Measurements from ENCODE around the gene UBE2M.

DNA sequence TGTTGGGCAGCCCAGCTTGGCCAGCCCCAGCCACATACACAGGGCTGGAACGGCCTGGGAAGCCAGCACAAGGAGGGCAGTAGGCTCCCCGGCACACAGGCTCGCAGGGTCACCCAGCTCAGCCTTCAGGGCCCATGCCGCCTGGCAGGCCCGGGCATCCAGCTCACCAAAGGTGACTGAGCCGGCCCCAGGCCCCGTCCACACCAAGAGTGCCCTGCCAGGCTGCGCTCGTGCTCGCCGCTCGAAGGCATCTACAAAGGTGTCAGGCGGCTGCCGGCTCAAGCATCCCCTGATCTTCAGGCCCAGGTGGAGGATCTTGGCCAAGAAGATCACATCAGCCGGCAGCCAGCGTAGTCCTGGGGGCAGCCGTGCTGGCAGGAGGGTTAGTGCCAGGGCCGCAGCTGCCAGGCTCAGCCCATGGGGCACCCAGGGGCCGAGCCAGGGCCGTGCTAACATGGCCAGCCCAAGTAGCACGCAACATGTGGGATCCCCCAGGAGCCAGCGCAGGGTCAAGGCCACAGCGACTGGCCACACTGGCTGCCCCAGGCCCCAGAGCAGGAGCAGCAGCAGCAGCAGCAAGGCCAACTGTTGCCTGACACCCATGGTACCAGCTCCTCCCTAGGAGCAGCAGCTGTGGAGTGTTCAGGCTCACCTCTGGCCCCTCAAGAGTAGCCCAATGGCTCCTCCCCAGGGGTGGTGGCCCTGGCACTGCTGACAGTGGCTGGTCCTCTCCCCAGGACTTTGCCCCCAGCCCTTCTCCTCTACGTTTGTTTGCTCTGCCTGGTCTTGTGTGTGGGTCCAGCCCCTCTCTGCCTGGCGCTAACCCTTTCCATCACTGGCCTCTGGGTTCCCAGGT lies 46.8 kb downstream of the UBE2M start, which contains the start of gene SLC27A5:
- TF ChIP-seq, protein P1, sequence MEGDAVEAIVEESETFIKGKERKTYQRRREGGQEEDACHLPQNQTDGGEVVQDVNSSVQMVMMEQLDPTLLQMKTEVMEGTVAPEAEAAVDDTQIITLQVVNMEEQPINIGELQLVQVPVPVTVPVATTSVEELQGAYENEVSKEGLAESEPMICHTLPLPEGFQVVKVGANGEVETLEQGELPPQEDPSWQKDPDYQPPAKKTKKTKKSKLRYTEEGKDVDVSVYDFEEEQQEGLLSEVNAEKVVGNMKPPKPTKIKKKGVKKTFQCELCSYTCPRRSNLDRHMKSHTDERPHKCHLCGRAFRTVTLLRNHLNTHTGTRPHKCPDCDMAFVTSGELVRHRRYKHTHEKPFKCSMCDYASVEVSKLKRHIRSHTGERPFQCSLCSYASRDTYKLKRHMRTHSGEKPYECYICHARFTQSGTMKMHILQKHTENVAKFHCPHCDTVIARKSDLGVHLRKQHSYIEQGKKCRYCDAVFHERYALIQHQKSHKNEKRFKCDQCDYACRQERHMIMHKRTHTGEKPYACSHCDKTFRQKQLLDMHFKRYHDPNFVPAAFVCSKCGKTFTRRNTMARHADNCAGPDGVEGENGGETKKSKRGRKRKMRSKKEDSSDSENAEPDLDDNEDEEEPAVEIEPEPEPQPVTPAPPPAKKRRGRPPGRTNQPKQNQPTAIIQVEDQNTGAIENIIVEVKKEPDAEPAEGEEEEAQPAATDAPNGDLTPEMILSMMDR (optimal IDR thresholded peaks at IDR 0.05 in 1 of 3, IDR thresholded peaks at IDR 0.05 in 1 of 3, conservative IDR thresholded peaks at IDR 0.05 in 1 of 3; ENCODE audit: extremely low read depth in 1 of 3, insufficient read depth in 2 of 3, low read length in 3 of 3): no peak
- no peak for TF ChIP-seq EZH2 (IDR thresholded peaks at IDR 0.05; ENCODE audit: low read length)

Measured in keratinocyte (primary cell).